ENCODE data around the gene SSC5D. TPM values are rescaled to one million over a fixed set of nuclear protein-coding genes. Genes with fewer than 3 reads are reported as not detected.
A peak's percentile ranks its signal among the peaks of the same experiment; 100 is the strongest.
"Not testable (repeated sequence)": the region's sequence is repeated elsewhere in the genome, so short reads cannot be mapped to it uniquely, and the experiment has no call there.

SSC5D gene
- total RNA-seq, 1 donor: 77.4 TPM

GRCh38 chr19:55443824-55444480, 44.3 kb upstream of the SSC5D start:
- Histone ChIP-seq H3K9me3 (ENCODE audit: low read depth, low read length) (no peaks in the 10 kb centered on the region), H4K20me1 (ENCODE audit: insufficient read depth, low read length) (no peaks in the 10 kb centered on the region), H3K79me2 (ENCODE audit: insufficient read depth, low read length) (no peaks in the 10 kb centered on the region), H3K27me3 (ENCODE audit: insufficient read depth, low read length) (peaks cover 67% of the 10 kb centered on the region), H3K27ac (ENCODE audit: low read depth, low read length) (no peak overlapping the region), H2AFZ (ENCODE audit: low read length) (no peak overlapping the region), H3K4me2 (ENCODE audit: insufficient read depth, low read length) (no peak overlapping the region), H3K4me3 (ENCODE audit: insufficient read depth, low read length) (no peak overlapping the region), H3K36me3 (ENCODE audit: insufficient read depth, low read length) (no peaks in the 10 kb centered on the region), H3K4me1 (ENCODE audit: insufficient read depth, low read length) (no peaks in the 10 kb centered on the region)
- DNase-seq (ENCODE audit: insufficient read length, low spot score, missing footprints): peak; percentile 78
- TF ChIP-seq CTCF (IDR thresholded peaks at IDR 0.05; ENCODE audit: extremely low read depth, low read depth, low read length): no peak

GRCh38 chr19:55444646-55445045, 43.6 kb upstream of the SSC5D start:
- Histone ChIP-seq H3K79me2 (ENCODE audit: insufficient read depth, low read length) (no peaks in the 10 kb centered on the region), H3K36me3 (ENCODE audit: insufficient read depth, low read length) (no peaks in the 10 kb centered on the region), H3K27me3 (ENCODE audit: insufficient read depth, low read length) (peaks cover 72% of the 10 kb centered on the region), H3K27ac (ENCODE audit: low read depth, low read length) (no peak overlapping the region), H3K4me2 (ENCODE audit: insufficient read depth, low read length) (no peak overlapping the region), H3K4me1 (ENCODE audit: insufficient read depth, low read length) (no peaks in the 10 kb centered on the region), H4K20me1 (ENCODE audit: insufficient read depth, low read length) (no peaks in the 10 kb centered on the region), H3K4me3 (ENCODE audit: insufficient read depth, low read length) (no peak overlapping the region), H2AFZ (ENCODE audit: low read length) (no peak overlapping the region), H3K9me3 (ENCODE audit: low read depth, low read length) (no peaks in the 10 kb centered on the region)
- TF ChIP-seq CTCF (IDR thresholded peaks at IDR 0.05; ENCODE audit: extremely low read depth, low read depth, low read length): no peak
- peak; percentile 81 for DNase-seq (ENCODE audit: insufficient read length, low spot score, missing footprints)

- H3K4me1 ChIP-seq (ENCODE audit: insufficient read depth, low read length): no peaks in the 10 kb centered on the region
- no peaks in the 10 kb centered on the region for H3K36me3 ChIP-seq (ENCODE audit: insufficient read depth, low read length)
- no peak for TF ChIP-seq CTCF (IDR thresholded peaks at IDR 0.05; ENCODE audit: extremely low read depth, low read depth, low read length)
- no peaks in the 10 kb centered on the region for H3K79me2 ChIP-seq (ENCODE audit: insufficient read depth, low read length)
- peaks cover 72% of the 10 kb centered on the region for H3K27me3 ChIP-seq (ENCODE audit: insufficient read depth, low read length)
- no peak overlapping the region for H3K4me2 ChIP-seq (ENCODE audit: insufficient read depth, low read length)
- no peak overlapping the region for H2AFZ ChIP-seq (ENCODE audit: low read length)
- H3K27ac ChIP-seq (ENCODE audit: low read depth, low read length): no peak overlapping the region
- peak; percentile 32 for DNase-seq (ENCODE audit: insufficient read length, low spot score, missing footprints)
- H4K20me1 ChIP-seq (ENCODE audit: insufficient read depth, low read length): no peaks in the 10 kb centered on the region
- no peak overlapping the region for H3K4me3 ChIP-seq (ENCODE audit: insufficient read depth, low read length)
- no peaks in the 10 kb centered on the region for H3K9me3 ChIP-seq (ENCODE audit: low read depth, low read length)
Measured at GRCh38 chr19:55446060-55446459, 42.2 kb upstream of the SSC5D start.

- Histone ChIP-seq H4K20me1 (ENCODE audit: insufficient read depth, low read length) (no peaks in the 10 kb centered on the region), H3K27me3 (ENCODE audit: insufficient read depth, low read length) (peaks cover 72% of the 10 kb centered on the region), H3K36me3 (ENCODE audit: insufficient read depth, low read length) (no peaks in the 10 kb centered on the region), H3K27ac (ENCODE audit: low read depth, low read length) (no peak overlapping the region), H3K9me3 (ENCODE audit: low read depth, low read length) (no peaks in the 10 kb centered on the region), H3K79me2 (ENCODE audit: insufficient read depth, low read length) (no peaks in the 10 kb centered on the region), H3K4me3 (ENCODE audit: insufficient read depth, low read length) (no peak overlapping the region), H2AFZ (ENCODE audit: low read length) (no peak overlapping the region), H3K4me1 (ENCODE audit: insufficient read depth, low read length) (no peaks in the 10 kb centered on the region), H3K4me2 (ENCODE audit: insufficient read depth, low read length) (no peak overlapping the region)
- no peak for TF ChIP-seq CTCF (IDR thresholded peaks at IDR 0.05; ENCODE audit: extremely low read depth, low read depth, low read length)
- DNase-seq (ENCODE audit: insufficient read length, low spot score, missing footprints): peak; percentile 96
Measured at GRCh38 chr19:55447421-55448174, 40.6 kb upstream of the SSC5D start.

GRCh38 chr19:55448175-55448490, 40.1 kb upstream of the SSC5D start:
- not testable (repeated sequence) for H3K27ac ChIP-seq (ENCODE audit: low read depth, low read length); H3K9me3 ChIP-seq (ENCODE audit: low read depth, low read length); H3K4me2 ChIP-seq (ENCODE audit: insufficient read depth, low read length); H4K20me1 ChIP-seq (ENCODE audit: insufficient read depth, low read length); H3K36me3 ChIP-seq (ENCODE audit: insufficient read depth, low read length); H3K4me3 ChIP-seq (ENCODE audit: insufficient read depth, low read length); DNase-seq (ENCODE audit: insufficient read length, low spot score, missing footprints); H3K79me2 ChIP-seq (ENCODE audit: insufficient read depth, low read length); H2AFZ ChIP-seq (ENCODE audit: low read length); H3K4me1 ChIP-seq (ENCODE audit: insufficient read depth, low read length)
- peaks cover 70% of the 10 kb centered on the region for H3K27me3 ChIP-seq (ENCODE audit: insufficient read depth, low read length)

Data from osteoblast (primary cell).